OCI-LY7 (cell line): Measurements from ENCODE around the gene CACNG3.

Source experiments
- CTCF ChIP-seq: fragments of 200-600 bp; sonication (generic); conservative IDR thresholded peaks from 2 replicates; pipeline ENCODE4 v1.5.1; 2014; ENCODE audit warnings: mild to moderate bottlenecking, antibody characterized with exemption, low read length, moderate library complexity, mixed read lengths
- EZH2phosphoT487 ChIP-seq: fragments of 200-600 bp; sonication (generic); IDR thresholded peaks from 2 replicates; pipeline ENCODE4 v1.6.1; 2018; ENCODE audit warnings: low read depth, borderline replicate concordance, mild to moderate bottlenecking, mixed run types, antibody characterized with exemption, low read length, moderate library complexity, mixed read lengths

- TF ChIP-seq CTCF: no peak
- TF ChIP-seq EZH2phosphoT487: no peak
These were observed 9.1 kb upstream of the CACNG3 start for GRCh38 chr16:24246911-24247607.
